Sigmoid colon (tissue), 7 donors: ENCODE data around the gene STRN. TPM values are rescaled to one million over a fixed set of nuclear protein-coding genes. Genes with fewer than 3 reads are reported as not detected.
"Not testable (repeated sequence)": the region's sequence is repeated elsewhere in the genome, so short reads cannot be mapped to it uniquely, and the experiment has no call there.

Source experiments
- DNase-seq: peaks from one replicate; pipeline ENCODE4 v3.0.0-alpha.2; 2019
- H3K27ac ChIP-seq, 4 donors: fragments of 200-600 bp; sonication (generic); one replicate each; pipeline ENCODE4 v1.5.1; 2016 to 2019; ENCODE audit warnings: mild to moderate bottlenecking in 1 of 4
- H3K27me3 ChIP-seq, 3 donors: fragments of 200-600 bp; sonication (generic); one replicate each; pipeline ENCODE4 v1.5.1; 2019; ENCODE audit warnings: mild to moderate bottlenecking in 1 of 3
- H3K36me3 ChIP-seq, 4 donors: fragments of 200-600 bp; sonication (generic); one replicate each; pipeline ENCODE4 v1.5.1; 2016 to 2019
- H3K4me1 ChIP-seq, 4 donors: fragments of 200-600 bp; sonication (generic); one replicate each; pipeline ENCODE4 v1.5.1; 2017 to 2019
- H3K4me3 ChIP-seq, 4 donors: fragments of 200-600 bp; sonication (generic); one replicate each; pipeline ENCODE4 v1.5.1; 2017 to 2019; ENCODE audit warnings: mild to moderate bottlenecking in 2 of 4, moderate library complexity in 1 of 4
- H3K9me3 ChIP-seq, 4 donors: fragments of 200-600 bp in 3 of 4; sonication (generic) in 3 of 4; one replicate each; pipeline versions ENCODE4 v1.5.1 to v1.6.1; 2013 to 2019
- CTCF ChIP-seq, 4 experiments: fragments of 450-650 bp in 3 of 4; fragments of 200-600 bp in 1 of 4; IDR thresholded peaks; one replicate each; pipeline ENCODE4 v1.5.1; 2016 to 2019; ENCODE audit warnings: antibody characterized with exemption in 4 of 4, mild to moderate bottlenecking in 3 of 4, moderate library complexity in 2 of 4
- EP300 ChIP-seq, 4 donors: sonication (generic); formaldehyde crosslinking; IDR thresholded peaks; one replicate each; pipeline ENCODE4 v1.6.1; 2017; ENCODE audit warnings: antibody characterized with exemption in 4 of 4
- POLR2A ChIP-seq, 2 donors: fragments of 450-650 bp; IDR thresholded peaks; one replicate each; pipeline ENCODE4 v1.6.1; 2016; ENCODE audit warnings: antibody characterized with exemption in 2 of 2, mild to moderate bottlenecking in 2 of 2, moderate library complexity in 2 of 2
- POLR2AphosphoS5 ChIP-seq, 4 donors: sonication (generic); formaldehyde crosslinking; IDR thresholded peaks; one replicate each; pipeline ENCODE4 v1.6.1; 2017; ENCODE audit warnings: antibody characterized with exemption in 4 of 4
- WGBS, 2 donors: extraction: QIAGEN DNeasy Blood & Tissue Kit; methylation state at CpG; one replicate each; pipeline ENCODE4 v1.1.7; 2013; 5-methylcytosine and 5-hydroxymethylcytosine counted together
- intact Hi-C: fragments of 100-400 bp; cut with DNase I; formaldehyde crosslinking; loops from one replicate; pipeline ENCODE4 v1.15.1; 2023
- polyA plus RNA-seq, 3 donors: library from polyadenylated mRNA; stranded (reverse); fragments of 200-250 nt; gene quantifications; one replicate each; pipeline ENCODE4 v1.2.3, GENCODE V29; 2013
- total RNA-seq, 4 donors: library from RNA; depleted of rRNA; stranded (reverse); fragments of >200 nt; gene quantifications; one replicate each; pipeline ENCODE4 v1.1.0, GENCODE V29; 2016
- donor health status: healthy with polysubstance abuse.
- donor health status: Bipolar disorder and iron deficiency.
- donor health status: healthy.

STRN gene
- total and polyA plus RNA-seq, 7 donors, result 7.8 to 20.9 (median 14.9) TPM

- H3K4me1 ChIP-seq, result no peaks in the 10 kb centered on the region
- 33 to 70% methylated on average over 2 of the region's 2 CpGs for WGBS, 2 donors
- intact Hi-C loops, result loop anchor here (10.0 kb wide), 1 partner anchor 216 kb away; no protein-coding TSS in a partner anchor
- H3K27me3 ChIP-seq, result no peaks in the 10 kb centered on the region
- DNase-seq, result no peak
- H3K36me3 ChIP-seq, result peaks cover 0 to 93% (median 37%) of the 10 kb centered on the region in 4 donors
- H3K27ac ChIP-seq, result no peak overlapping the region
- H3K4me3 ChIP-seq, result no peak overlapping the region
- H3K9me3 ChIP-seq, result no peaks in the 10 kb centered on the region
- TF ChIP-seq CTCF (IDR thresholded peaks at IDR 0.05) (no peak), POLR2A (IDR thresholded peaks at IDR 0.05) (no peak), EP300 (IDR thresholded peaks at IDR 0.05) (no peak), POLR2AphosphoS5 (IDR thresholded peaks at IDR 0.05) (no peak)
These were observed 34.7 kb upstream of the STRN start for GRCh38 chr2:37000988-37001556.

- 47 to 84% methylated on average over 6 of the region's 6 CpGs for WGBS, 2 donors
- Histone ChIP-seq H3K4me1 (no peaks in the 10 kb centered on the region), H3K36me3 (peaks cover 0 to 86% (median 35%) of the 10 kb centered on the region in 4 donors), H3K27me3 (no peaks in the 10 kb centered on the region), H3K27ac (no peak overlapping the region), H3K4me3 (no peak overlapping the region), H3K9me3 (no peaks in the 10 kb centered on the region)
- no peak for TF ChIP-seq CTCF (IDR thresholded peaks at IDR 0.05)
- no peak for TF ChIP-seq POLR2AphosphoS5 (IDR thresholded peaks at IDR 0.05)
- TF ChIP-seq EP300 (IDR thresholded peaks at IDR 0.05), result no peak
- TF ChIP-seq POLR2A (IDR thresholded peaks at IDR 0.05), result no peak
- intact Hi-C loops, result loop anchor here (10.0 kb wide), 1 partner anchor 216 kb away; no protein-coding TSS in a partner anchor
- no peak for DNase-seq
These were observed 34.0 kb upstream of the STRN start for GRCh38 chr2:37000318-37000717.

GRCh38 chr2:36999416-36999815 lies 33.1 kb upstream of the STRN start:
- intact Hi-C loops, H3K27ac ChIP-seq, H3K4me1 ChIP-seq, H3K9me3 ChIP-seq, DNase-seq, H3K4me3 ChIP-seq, H3K27me3 ChIP-seq: not testable (repeated sequence)
- 97 to 98% methylated on average over 9 of the region's 9 CpGs for WGBS, 2 donors
- peaks cover 0 to 78% (median 31%) of the 10 kb centered on the region in 4 donors for H3K36me3 ChIP-seq

- no peak overlapping the region for H3K27ac ChIP-seq
- H3K9me3 ChIP-seq, result no peaks in the 10 kb centered on the region
- no peak for DNase-seq
- H3K4me3 ChIP-seq, result no peak overlapping the region
- peaks cover 0 to 57% (median 8%) of the 10 kb centered on the region in 4 donors for H3K36me3 ChIP-seq
- intact Hi-C loops, result no loop called here
- 89% methylated on average over 6 of the region's 6 CpGs for WGBS, 2 donors
- TF ChIP-seq CTCF (IDR thresholded peaks at IDR 0.05) (no peak), POLR2A (IDR thresholded peaks at IDR 0.05) (no peak), EP300 (IDR thresholded peaks at IDR 0.05) (no peak), POLR2AphosphoS5 (IDR thresholded peaks at IDR 0.05) (no peak)
- no peaks in the 10 kb centered on the region for H3K27me3 ChIP-seq
- no peaks in the 10 kb centered on the region for H3K4me1 ChIP-seq
These were observed 27.7 kb upstream of the STRN start for GRCh38 chr2:36993841-36994620.

GRCh38 chr2:36988008-36988407 lies 21.7 kb upstream of the STRN start:
- Histone ChIP-seq H3K27me3 (no peaks in the 10 kb centered on the region), H3K4me3 (no peak overlapping the region), H3K36me3 (peaks cover 1 to 54% (median 11%) of the 10 kb centered on the region in 4 donors), H3K4me1 (no peaks in the 10 kb centered on the region), H3K9me3 (no peaks in the 10 kb centered on the region), H3K27ac (no peak overlapping the region)
- intact Hi-C loops, result no loop called here
- TF ChIP-seq EP300 (IDR thresholded peaks at IDR 0.05) (no peak), CTCF (IDR thresholded peaks at IDR 0.05) (no peak), POLR2AphosphoS5 (IDR thresholded peaks at IDR 0.05) (no peak), POLR2A (IDR thresholded peaks at IDR 0.05) (no peak)
- DNase-seq, result no peak
- 35 to 84% methylated on average over 6 of the region's 6 CpGs for WGBS, 2 donors
